K562 (cell line): ENCODE data around the gene DLGAP3.

Source experiments
- ARID3A ChIP-seq: IDR thresholded peaks from 2 replicates; pipeline ENCODE4 v1.6.1; 2012; ENCODE audit warnings: low read depth, low read length, improper control_type of control experiment, borderline replicate concordance
- CAMTA2 ChIP-seq: fragments of 250-450 bp; sonication (Bioruptor Pico); conservative IDR thresholded peaks from 2 replicates; pipeline ENCODE4 v1.5.1; 2022
- CTCF ChIP-seq, 3 experiments: IDR thresholded peaks in 2 of 3; conservative IDR thresholded peaks in 1 of 3; 2 replicates each; pipeline ENCODE4 v1.5.1; 2011 to 2012; ENCODE audit warnings: low read length in 3 of 3, mild to moderate bottlenecking in 3 of 3, control low read depth in 2 of 3, improper control_type of control experiment in 1 of 3, inconsistent platforms in 1 of 3, low read depth in 1 of 3, mixed read lengths in 1 of 3, moderate library complexity in 1 of 3; ENCODE audit not compliant: insufficient read depth in 2 of 3
- FOS ChIP-seq: IDR thresholded peaks from 3 replicates; pipeline ENCODE4 v1.6.1; 2011; ENCODE audit not compliant: insufficient read length; ENCODE audit errors: extremely low read depth
- NFRKB ChIP-seq: fragments of 450-650 bp; IDR thresholded peaks from 2 replicates; pipeline ENCODE4 v1.6.1; 2016; ENCODE audit warnings: low read depth
- POLR2A ChIP-seq: fragments of 450-650 bp; conservative IDR thresholded peaks from 2 replicates; pipeline ENCODE4 v1.6.1; 2016
- ZSCAN29 ChIP-seq: fragments of 450-650 bp; IDR thresholded peaks from 2 replicates; pipeline ENCODE4 v1.6.1; 2017
- TF ChIP-seq, protein P1 (sequence below): fragments of 450-650 bp; conservative IDR thresholded peaks from 2 replicates; pipeline ENCODE4 v1.6.1; 2016; ENCODE audit warnings: missing genetic modification characterization, low read depth, mild to moderate bottlenecking, control low read depth, missing compliant biosample characterization

DNA sequence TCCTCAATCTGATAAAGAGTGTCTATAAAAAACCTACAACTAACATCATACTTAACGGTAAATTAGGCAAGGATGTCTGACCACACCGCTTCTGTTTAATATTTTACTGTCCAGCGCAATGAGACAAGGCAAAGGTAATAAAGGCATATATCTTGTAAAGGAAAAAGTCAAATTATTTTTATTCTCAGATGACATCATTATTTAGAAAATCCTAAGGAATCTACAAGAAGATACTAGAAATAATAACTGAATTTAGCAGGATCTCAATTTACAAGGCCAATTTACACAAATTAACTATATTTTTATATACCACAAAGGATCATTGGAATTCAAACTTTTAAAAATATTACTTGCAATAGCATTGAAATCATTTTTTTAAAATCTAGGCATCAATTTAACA lies 107.2 kb downstream of the DLGAP3 start:
- TF ChIP-seq, protein P1, sequence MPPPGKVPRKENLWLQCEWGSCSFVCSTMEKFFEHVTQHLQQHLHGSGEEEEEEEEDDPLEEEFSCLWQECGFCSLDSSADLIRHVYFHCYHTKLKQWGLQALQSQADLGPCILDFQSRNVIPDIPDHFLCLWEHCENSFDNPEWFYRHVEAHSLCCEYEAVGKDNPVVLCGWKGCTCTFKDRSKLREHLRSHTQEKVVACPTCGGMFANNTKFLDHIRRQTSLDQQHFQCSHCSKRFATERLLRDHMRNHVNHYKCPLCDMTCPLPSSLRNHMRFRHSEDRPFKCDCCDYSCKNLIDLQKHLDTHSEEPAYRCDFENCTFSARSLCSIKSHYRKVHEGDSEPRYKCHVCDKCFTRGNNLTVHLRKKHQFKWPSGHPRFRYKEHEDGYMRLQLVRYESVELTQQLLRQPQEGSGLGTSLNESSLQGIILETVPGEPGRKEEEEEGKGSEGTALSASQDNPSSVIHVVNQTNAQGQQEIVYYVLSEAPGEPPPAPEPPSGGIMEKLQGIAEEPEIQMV (tag): no peak
- TF ChIP-seq FOS (no peak), NFRKB (no peak), CTCF (IDR thresholded peaks at IDR 0.05 in 2 of 3, conservative IDR thresholded peaks at IDR 0.05 in 1 of 3; ENCODE audit: insufficient read depth in 2 of 3, low read depth in 1 of 3, low read length in 3 of 3) (no peak), ARID3A (no peak), CAMTA2 (CRISPR knock-in tag) (no peak), ZSCAN29 (no peak), POLR2A (no peak)
